Liver (tissue), 3 donors: ENCODE data around the gene TNFRSF13B.
"Not testable (repeated sequence)": the region's sequence is repeated elsewhere in the genome, so short reads cannot be mapped to it uniquely, and the experiment has no call there.

Experiments used
- CTCF ChIP-seq: fragments of 150-350 bp; IDR thresholded peaks from 2 replicates; pipeline ENCODE4 v1.5.1; 2017; ENCODE audit warnings: improper control_type of control experiment, low read depth, low read length; ENCODE audit not compliant: missing input control
- FOXA2 ChIP-seq: IDR thresholded peaks from 2 replicates; pipeline ENCODE4 v1.6.1; 2016; ENCODE audit warnings: antibody characterized with exemption
- GABPA ChIP-seq, 2 donors: IDR thresholded peaks in 1 of 2; conservative IDR thresholded peaks in 1 of 2; 2 replicates each; pipeline ENCODE4 v1.6.1; 2016; ENCODE audit warnings: antibody characterized with exemption in 2 of 2, mild to moderate bottlenecking in 1 of 2, moderate library complexity in 1 of 2
- JUND ChIP-seq, 2 donors: IDR thresholded peaks; 2 replicates each; pipeline ENCODE4 v1.6.1; 2016; ENCODE audit warnings: antibody characterized with exemption in 2 of 2
- NR2F2 ChIP-seq: IDR thresholded peaks from 2 replicates; pipeline ENCODE4 v1.6.1; 2016; ENCODE audit warnings: antibody characterized with exemption
- RAD21 ChIP-seq, 2 donors: IDR thresholded peaks; 2 replicates each; pipeline ENCODE4 v1.6.1; 2016; ENCODE audit warnings: antibody characterized with exemption in 2 of 2, mild to moderate bottlenecking in 2 of 2
- REST ChIP-seq: IDR thresholded peaks from 2 replicates; pipeline ENCODE4 v1.6.1; 2016; ENCODE audit warnings: antibody characterized with exemption, mild to moderate bottlenecking
- TAF1 ChIP-seq: conservative IDR thresholded peaks from 2 replicates; pipeline ENCODE4 v1.6.1; 2016; ENCODE audit warnings: antibody characterized with exemption, mild to moderate bottlenecking
- donor health status: healthy.
- donor health status: healthy.

GRCh38 chr17:16979237-16979823 is 7.4 kb upstream of the TNFRSF13B start:
- TF ChIP-seq CTCF; JUND (IDR thresholded peaks at IDR 0.05); GABPA (IDR thresholded peaks at IDR 0.05 in 1 of 2, conservative IDR thresholded peaks at IDR 0.05 in 1 of 2); FOXA2; REST; TAF1; NR2F2; RAD21 (IDR thresholded peaks at IDR 0.05): not testable (repeated sequence)
